WTC11 (cell line): ENCODE data around the gene GLIPR1. TPM values are rescaled to one million over a fixed set of nuclear protein-coding genes. Genes with fewer than 3 reads are reported as not detected.

Experiments used
- ATAC-seq: fragments of 200-7000 bp; cut with Tn5 transposase; 2 replicates; pipeline ENCODE4 v1.10.0; 2021; ENCODE audit warnings: mild to moderate bottlenecking, moderate library complexity
- CTCF ChIA-PET: fragments of 300-600 bp; sonication (Branson Sonifier 250); formaldehyde crosslinking; loops from one replicate; lab custom pipeline; 2021; ENCODE audit warnings: antibody characterized with exemption; lab: Charles Lee
- POLR2A ChIA-PET: fragments of 350-600 bp; sonication (Branson Sonifier 250); formaldehyde crosslinking; loops from one replicate; lab custom pipeline; 2021; ENCODE audit warnings: antibody characterized with exemption; lab: Charles Lee
- DNase-seq: peaks from one replicate; pipeline ENCODE4 v3.0.0; 2021; ENCODE audit warnings: low spot score
- H3K27ac Mint-ChIP-seq: 2 replicates; pipeline ENCODE4 v1.8.0; 2021; ENCODE audit warnings: mixed read lengths
- H3K27me3 Mint-ChIP-seq: 2 replicates; pipeline ENCODE4 v1.8.0; 2021; ENCODE audit warnings: low read depth, mild to moderate bottlenecking, moderate library complexity, mixed read lengths
- H3K36me3 Mint-ChIP-seq: 2 replicates; pipeline ENCODE4 v1.8.0; 2021; ENCODE audit warnings: mixed read lengths
- H3K4me1 Mint-ChIP-seq: 2 replicates; pipeline ENCODE4 v1.8.0; 2022; ENCODE audit warnings: mixed read lengths
- H3K4me3 Mint-ChIP-seq: 2 replicates; pipeline ENCODE4 v1.8.0; 2021; ENCODE audit warnings: mild to moderate bottlenecking, moderate library complexity, mixed read lengths
- H3K9me3 Mint-ChIP-seq: 2 replicates; pipeline ENCODE4 v1.8.0; 2021; ENCODE audit warnings: mixed read lengths
- ESRRA ChIP-seq: sonication (generic); formaldehyde crosslinking; IDR thresholded peaks from 2 replicates; pipeline ENCODE4 v1.8.1; 2022; ENCODE audit warnings: mild to moderate bottlenecking, missing genetic modification reagents, borderline replicate concordance
- ETV6 ChIP-seq: sonication (generic); formaldehyde crosslinking; IDR thresholded peaks from 2 replicates; pipeline ENCODE4 v1.8.1; 2022; ENCODE audit warnings: mild to moderate bottlenecking, missing genetic modification reagents
- GABPB1 ChIP-seq: sonication (generic); formaldehyde crosslinking; IDR thresholded peaks from 2 replicates; pipeline ENCODE4 v1.8.1; 2023; ENCODE audit warnings: mild to moderate bottlenecking, missing genetic modification reagents
- GTF2I ChIP-seq: fragments of 250-450 bp; sonication (Bioruptor Pico); conservative IDR thresholded peaks from 2 replicates; pipeline ENCODE4 v1.4.0; 2021; ENCODE audit warnings: mild to moderate bottlenecking
- KAT7 ChIP-seq: sonication (generic); formaldehyde crosslinking; IDR thresholded peaks from 2 replicates; pipeline ENCODE4 v1.8.1; 2023; ENCODE audit warnings: missing genetic modification reagents, mild to moderate bottlenecking, borderline replicate concordance
- NFYB ChIP-seq: sonication (generic); formaldehyde crosslinking; conservative IDR thresholded peaks from 2 replicates; pipeline ENCODE4 v1.8.0; 2022; ENCODE audit warnings: low read depth, missing genetic modification reagents
- OVOL2 ChIP-seq: fragments of 250-450 bp; sonication (Bioruptor Pico); IDR thresholded peaks from 2 replicates; pipeline ENCODE4 v1.9.0; 2021; ENCODE audit warnings: mild to moderate bottlenecking, borderline replicate concordance
- RELA ChIP-seq: sonication (generic); formaldehyde crosslinking; IDR thresholded peaks from 2 replicates; pipeline ENCODE4 v1.8.1; 2022; ENCODE audit warnings: missing genetic modification reagents, mild to moderate bottlenecking, borderline replicate concordance
- RORB ChIP-seq: fragments of 250-450 bp; sonication (Bioruptor Pico); IDR thresholded peaks from 2 replicates; pipeline ENCODE4 v1.9.0; 2021; ENCODE audit warnings: mild to moderate bottlenecking
- USF1 ChIP-seq: sonication (generic); formaldehyde crosslinking; IDR thresholded peaks from 2 replicates; pipeline ENCODE4 v1.8.0; 2022; ENCODE audit warnings: mild to moderate bottlenecking, missing genetic modification reagents
- ZBTB43 ChIP-seq: sonication (generic); formaldehyde crosslinking; IDR thresholded peaks from 2 replicates; pipeline ENCODE4 v1.8.1; 2023; ENCODE audit warnings: mild to moderate bottlenecking, missing genetic modification reagents
- ZNF138 ChIP-seq: sonication (generic); formaldehyde crosslinking; conservative IDR thresholded peaks from 2 replicates; pipeline ENCODE4 v1.8.1; 2022; ENCODE audit warnings: mild to moderate bottlenecking, moderate library complexity, missing genetic modification reagents
- ZNF219 ChIP-seq: sonication (generic); formaldehyde crosslinking; IDR thresholded peaks from 2 replicates; pipeline ENCODE4 v1.8.0; 2023; ENCODE audit warnings: missing genetic modification reagents, mild to moderate bottlenecking, borderline replicate concordance
- ZNF512 ChIP-seq: sonication (generic); formaldehyde crosslinking; IDR thresholded peaks from 2 replicates; pipeline ENCODE4 v1.8.1; 2022; ENCODE audit warnings: missing genetic modification reagents, borderline replicate concordance
- total RNA-seq: library from RNA; stranded (reverse); gene quantifications from 3 replicates; pipeline ENCODE4 v1.2.3, GENCODE V29; 2021
- TF ChIP-seq, protein P1 (sequence below): sonication (generic); formaldehyde crosslinking; IDR thresholded peaks from 2 replicates; pipeline ENCODE4 v1.8.1; 2023; ENCODE audit warnings: mild to moderate bottlenecking, moderate library complexity, missing genetic modification reagents
- TF ChIP-seq, protein P2 (sequence below): sonication (generic); formaldehyde crosslinking; IDR thresholded peaks from 2 replicates; pipeline ENCODE4 v1.8.0; 2022; ENCODE audit warnings: mild to moderate bottlenecking, missing genetic modification reagents

The GLIPR1 gene
- total RNA-seq, 1 experiment from 2014 or later = 0.28 TPM

- TF ChIP-seq USF1 (CRISPR knock-in tag) (no peak), ZNF512 (no peak), GTF2I (CRISPR knock-in tag) (no peak), ZBTB43 (CRISPR knock-in tag) (no peak), KAT7 (no peak), ZNF138 (CRISPR knock-in tag) (no peak), ZNF219 (no peak)
Measured at GRCh38 chr12:75477137-75477536, 3.4 kb upstream of the GLIPR1 start (continued).

DNA sequence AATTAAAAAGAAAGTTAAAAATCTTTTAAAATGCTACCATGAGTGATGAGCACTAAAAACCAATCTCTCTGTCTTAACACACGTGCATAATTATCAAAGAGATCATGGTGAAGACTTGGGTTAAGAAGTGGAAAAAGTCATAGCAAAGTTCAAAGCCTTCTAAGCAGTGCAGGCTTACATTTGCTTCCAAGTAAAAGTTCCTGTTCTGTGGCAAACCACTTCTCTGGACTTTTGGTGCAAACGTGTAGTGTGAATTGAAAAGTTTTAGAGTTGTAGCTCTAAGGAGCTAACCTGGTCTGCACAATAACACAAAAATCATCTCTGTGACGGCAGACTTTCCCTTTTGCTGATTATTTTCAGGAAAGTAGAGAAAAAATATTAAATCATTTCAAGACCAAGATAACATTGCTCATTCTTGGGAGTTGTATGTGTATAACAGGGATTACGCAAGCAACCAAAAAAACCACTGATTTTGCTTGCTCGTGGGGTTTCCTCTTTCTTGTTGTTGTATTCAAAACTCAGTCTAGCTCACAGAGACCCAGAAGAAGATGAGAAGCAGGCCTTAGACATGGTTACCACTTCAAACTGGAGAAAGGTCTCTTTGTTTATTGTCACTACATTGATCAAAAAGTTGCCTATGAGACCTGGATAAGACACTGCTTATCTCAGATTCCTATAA is 2.3 kb upstream of the GLIPR1 start:
- no peaks in the 10 kb centered on the region for H3K36me3 Mint-ChIP-seq
- POLR2A ChIA-PET = no interaction called here
- CTCF ChIA-PET = interaction anchor here (1.3 kb wide), 1 partner anchor 561 kb away, joined by 4 read pairs; no protein-coding TSS in a partner anchor
- no peak overlapping the region for H3K4me3 Mint-ChIP-seq
- no peaks in the 10 kb centered on the region for H3K27me3 Mint-ChIP-seq
- H3K9me3 Mint-ChIP-seq = no peaks in the 10 kb centered on the region
- peaks cover 9% of the 10 kb centered on the region for H3K4me1 Mint-ChIP-seq
- no peak overlapping the region for H3K27ac Mint-ChIP-seq
- no peak for TF ChIP-seq ETV6 (CRISPR knock-in tag)
- TF ChIP-seq, protein P1, sequence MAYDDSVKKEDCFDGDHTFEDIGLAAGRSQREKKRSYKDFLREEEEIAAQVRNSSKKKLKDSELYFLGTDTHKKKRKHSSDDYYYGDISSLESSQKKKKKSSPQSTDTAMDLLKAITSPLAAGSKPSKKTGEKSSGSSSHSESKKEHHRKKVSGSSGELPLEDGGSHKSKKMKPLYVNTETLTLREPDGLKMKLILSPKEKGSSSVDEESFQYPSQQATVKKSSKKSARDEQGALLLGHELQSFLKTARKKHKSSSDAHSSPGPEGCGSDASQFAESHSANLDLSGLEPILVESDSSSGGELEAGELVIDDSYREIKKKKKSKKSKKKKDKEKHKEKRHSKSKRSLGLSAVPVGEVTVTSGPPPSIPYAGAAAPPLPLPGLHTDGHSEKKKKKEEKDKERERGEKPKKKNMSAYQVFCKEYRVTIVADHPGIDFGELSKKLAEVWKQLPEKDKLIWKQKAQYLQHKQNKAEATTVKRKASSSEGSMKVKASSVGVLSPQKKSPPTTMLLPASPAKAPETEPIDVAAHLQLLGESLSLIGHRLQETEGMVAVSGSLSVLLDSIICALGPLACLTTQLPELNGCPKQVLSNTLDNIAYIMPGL (CRISPR knock-in tag) = no peak
- TF ChIP-seq ESRRA = no peak
- no peak for TF ChIP-seq NFYB
- no peak for TF ChIP-seq ZNF219
- TF ChIP-seq RORB (CRISPR knock-in tag) = no peak
- TF ChIP-seq, protein P2, sequence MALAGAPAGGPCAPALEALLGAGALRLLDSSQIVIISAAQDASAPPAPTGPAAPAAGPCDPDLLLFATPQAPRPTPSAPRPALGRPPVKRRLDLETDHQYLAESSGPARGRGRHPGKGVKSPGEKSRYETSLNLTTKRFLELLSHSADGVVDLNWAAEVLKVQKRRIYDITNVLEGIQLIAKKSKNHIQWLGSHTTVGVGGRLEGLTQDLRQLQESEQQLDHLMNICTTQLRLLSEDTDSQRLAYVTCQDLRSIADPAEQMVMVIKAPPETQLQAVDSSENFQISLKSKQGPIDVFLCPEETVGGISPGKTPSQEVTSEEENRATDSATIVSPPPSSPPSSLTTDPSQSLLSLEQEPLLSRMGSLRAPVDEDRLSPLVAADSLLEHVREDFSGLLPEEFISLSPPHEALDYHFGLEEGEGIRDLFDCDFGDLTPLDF (CRISPR knock-in tag) = no peak
- TF ChIP-seq ZNF512 = no peak
- TF ChIP-seq, all 79 proteins: peak for 0
- ATAC-seq = no peak
- no peak for DNase-seq

GRCh38 chr12:75479963-75480461 is 543 bp upstream of the GLIPR1 start:
- peaks cover 19% of the 10 kb centered on the region for H3K4me1 Mint-ChIP-seq
- no peak for DNase-seq
- no peaks in the 10 kb centered on the region for H3K27me3 Mint-ChIP-seq
- CTCF ChIA-PET = interaction anchor here (1.8 kb wide), 1 partner anchor 89 kb away, joined by 4 read pairs; the partner anchor contains the start of gene GLIPR1L2
- ATAC-seq = no peak
- H3K36me3 Mint-ChIP-seq = no peaks in the 10 kb centered on the region
- no peak overlapping the region for H3K27ac Mint-ChIP-seq
- POLR2A ChIA-PET = no interaction called here
- no peak overlapping the region for H3K4me3 Mint-ChIP-seq
- no peaks in the 10 kb centered on the region for H3K9me3 Mint-ChIP-seq
- TF ChIP-seq RELA (CRISPR knock-in tag) (no peak), OVOL2 (no peak), RORB (CRISPR knock-in tag) (no peak), GABPB1 (CRISPR knock-in tag) (no peak)
- TF ChIP-seq, all 79 proteins: peak for 0
